Fibroblast of gingiva (primary cell): ENCODE results near the gene THPO.

Experiments
- DNase-seq: peaks from one replicate; pipeline ENCODE4 v3.0.0-alpha.2; 2011; ENCODE audit warnings: low read depth

Gene THPO

GRCh38 chr3:184384856-184385422, 6.9 kb upstream of the THPO start:
- DNase-seq: no peak

GRCh38 chr3:184384342-184384741, 6.3 kb upstream of the THPO start:
- DNase-seq: no peak

GRCh38 chr3:184383033-184383740, 5.2 kb upstream of the THPO start:
- DNase-seq: no peak

DNA sequence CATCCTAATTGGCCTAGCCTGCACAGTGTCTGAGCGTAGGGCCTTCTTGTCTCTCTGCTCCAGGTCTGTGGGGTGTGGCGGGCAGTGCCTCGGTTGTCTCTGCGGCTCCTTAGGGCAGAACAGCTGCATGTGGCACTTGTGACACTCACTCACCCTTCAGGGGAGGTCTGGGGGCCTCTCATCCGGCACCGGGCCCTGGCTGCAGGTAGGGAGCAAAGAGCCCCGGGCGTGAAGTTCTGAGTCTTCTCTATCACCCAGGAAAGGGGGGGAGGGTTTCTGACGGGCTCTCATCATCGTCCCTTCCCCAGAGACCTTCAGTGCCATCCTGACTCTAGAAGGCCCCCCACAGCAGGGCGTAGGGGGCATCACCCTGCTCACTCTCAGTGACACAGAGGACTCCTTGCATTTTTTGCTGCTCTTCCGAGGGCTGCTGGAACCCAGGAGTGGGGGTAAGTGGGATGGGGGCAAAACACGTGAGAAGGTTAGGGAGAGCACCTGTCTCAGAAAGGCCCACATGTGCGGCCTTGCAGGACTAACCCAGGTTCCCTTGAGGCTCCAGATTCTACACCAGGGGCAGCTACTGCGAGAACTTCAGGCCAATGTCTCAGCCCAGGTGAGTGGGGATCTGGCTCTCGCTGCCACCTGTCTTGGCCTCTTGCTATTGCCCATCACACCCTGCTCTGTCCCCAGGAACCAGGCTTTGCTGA, 4.5 kb upstream of the THPO start:
- DNase-seq: no peak

GRCh38 chr3:184381261-184382224, 3.5 kb upstream of the THPO start:
- no peak for DNase-seq

DNA sequence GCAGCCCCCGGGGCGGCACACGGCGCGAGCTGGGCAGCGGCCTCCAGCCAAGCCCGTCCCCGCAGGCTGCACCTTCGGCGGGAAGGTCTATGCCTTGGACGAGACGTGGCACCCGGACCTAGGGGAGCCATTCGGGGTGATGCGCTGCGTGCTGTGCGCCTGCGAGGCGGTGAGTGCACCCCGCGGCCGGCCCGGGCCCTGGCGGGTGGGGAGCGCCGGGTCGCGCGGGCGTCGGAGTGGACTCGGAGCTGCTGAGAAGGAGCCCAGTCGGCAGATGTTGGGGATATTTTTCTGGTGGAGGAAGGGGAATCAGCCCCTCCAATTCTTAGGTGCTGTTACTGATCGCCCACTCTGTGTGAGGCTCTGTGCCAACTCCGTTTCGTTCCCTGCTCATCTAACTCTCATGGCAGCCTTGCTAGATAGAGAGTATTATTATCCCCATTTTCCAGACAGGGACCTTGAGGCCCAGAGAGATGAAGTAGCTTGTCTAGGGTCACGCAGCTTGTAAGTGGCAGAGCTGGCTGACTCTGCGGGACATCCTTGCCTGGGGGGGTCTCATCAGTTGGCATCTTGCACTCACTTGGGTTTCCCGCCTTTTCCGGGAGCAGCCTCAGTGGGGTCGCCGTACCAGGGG, 2.7 kb upstream of the THPO start:
- DNase-seq: no peak

DNA sequence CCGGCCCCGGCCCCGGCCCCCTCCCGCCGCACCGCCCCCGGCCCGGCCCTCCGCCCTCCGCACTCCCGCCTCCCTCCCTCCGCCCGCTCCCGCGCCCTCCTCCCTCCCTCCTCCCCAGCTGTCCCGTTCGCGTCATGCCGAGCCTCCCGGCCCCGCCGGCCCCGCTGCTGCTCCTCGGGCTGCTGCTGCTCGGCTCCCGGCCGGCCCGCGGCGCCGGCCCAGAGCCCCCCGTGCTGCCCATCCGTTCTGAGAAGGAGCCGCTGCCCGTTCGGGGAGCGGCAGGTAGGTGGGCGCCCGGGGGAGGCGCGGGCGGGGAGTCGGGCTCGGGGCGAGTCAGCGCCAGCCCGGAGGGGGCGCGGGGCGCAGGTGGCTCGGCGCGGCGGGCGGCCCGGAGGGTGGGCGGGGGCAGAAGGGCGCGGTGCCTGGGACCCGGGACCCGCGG, 2.2 kb upstream of the THPO start:
- DNase-seq: peak; percentile 33

DNA sequence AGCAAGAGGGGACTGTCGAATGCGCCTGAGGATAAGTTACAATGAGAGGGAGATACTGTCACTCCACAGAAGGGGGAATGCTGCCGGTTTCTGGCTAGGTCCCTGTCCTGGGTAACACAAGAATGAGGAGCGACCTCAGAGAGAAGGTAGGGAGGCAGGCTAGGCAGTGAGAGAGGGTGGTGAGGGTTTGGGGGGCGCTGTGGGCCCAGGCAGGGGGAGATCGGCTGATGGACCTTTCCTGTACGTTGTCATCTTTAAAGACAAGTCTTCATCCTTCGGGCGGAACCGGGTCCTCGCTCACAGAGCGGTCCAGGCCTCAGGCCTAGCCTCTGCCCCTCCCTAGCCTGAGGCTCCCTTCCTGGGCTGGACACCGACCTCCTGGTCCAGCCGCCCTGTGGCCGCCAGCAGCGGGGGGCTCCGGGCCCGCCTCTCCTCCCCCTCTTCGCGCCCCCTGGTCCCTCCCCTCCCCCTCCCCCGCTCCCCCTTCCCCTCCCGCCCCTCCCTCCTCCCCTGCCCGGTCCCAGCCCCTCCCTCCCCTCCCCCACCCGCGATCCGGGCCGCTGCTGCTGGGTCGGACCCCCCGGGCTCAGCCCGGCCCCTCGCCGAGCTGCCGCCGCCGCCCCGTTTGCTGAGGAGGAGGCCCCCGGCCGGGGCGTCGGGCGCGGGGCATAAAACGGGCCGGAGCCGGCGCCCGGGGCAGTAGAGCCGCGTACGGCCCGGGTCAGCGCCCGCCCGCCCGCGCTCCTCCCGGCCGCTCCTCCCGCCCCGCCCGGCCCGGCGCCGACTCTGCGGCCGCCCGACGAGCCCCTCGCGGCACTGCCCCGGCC, 1.6 kb upstream of the THPO start, which contains the start of gene CHRD:
Gene CHRD, plus strand, starts transcription at position 697 of the 827 bp plus-strand sequence. CDS start 265 bp downstream, outside the sequence.
- DNase-seq: no peak

GRCh38 chr3:184378651-184379357, 797 bp upstream of the THPO start:
- DNase-seq: no peak

DNA sequence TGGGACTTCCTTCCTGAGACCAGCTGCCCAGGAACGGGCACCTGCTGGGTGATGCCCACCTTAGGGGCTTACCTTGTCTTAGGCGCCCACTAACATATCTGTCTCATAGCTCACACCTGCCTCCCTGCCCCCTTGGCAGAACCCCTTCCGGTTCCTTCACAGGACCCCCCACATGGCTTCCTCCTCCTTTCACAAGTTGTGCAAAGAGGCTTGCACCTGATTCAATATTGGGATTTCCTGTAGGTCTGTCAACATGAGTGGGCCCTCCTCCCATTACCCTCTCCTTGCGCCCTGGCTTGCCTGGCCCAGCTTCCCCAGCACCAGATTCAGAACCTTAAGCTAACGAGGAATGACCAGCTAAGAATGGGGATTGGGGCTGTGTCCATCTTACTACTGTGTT, 633 bp downstream of the THPO start:
- no peak for DNase-seq

DNA sequence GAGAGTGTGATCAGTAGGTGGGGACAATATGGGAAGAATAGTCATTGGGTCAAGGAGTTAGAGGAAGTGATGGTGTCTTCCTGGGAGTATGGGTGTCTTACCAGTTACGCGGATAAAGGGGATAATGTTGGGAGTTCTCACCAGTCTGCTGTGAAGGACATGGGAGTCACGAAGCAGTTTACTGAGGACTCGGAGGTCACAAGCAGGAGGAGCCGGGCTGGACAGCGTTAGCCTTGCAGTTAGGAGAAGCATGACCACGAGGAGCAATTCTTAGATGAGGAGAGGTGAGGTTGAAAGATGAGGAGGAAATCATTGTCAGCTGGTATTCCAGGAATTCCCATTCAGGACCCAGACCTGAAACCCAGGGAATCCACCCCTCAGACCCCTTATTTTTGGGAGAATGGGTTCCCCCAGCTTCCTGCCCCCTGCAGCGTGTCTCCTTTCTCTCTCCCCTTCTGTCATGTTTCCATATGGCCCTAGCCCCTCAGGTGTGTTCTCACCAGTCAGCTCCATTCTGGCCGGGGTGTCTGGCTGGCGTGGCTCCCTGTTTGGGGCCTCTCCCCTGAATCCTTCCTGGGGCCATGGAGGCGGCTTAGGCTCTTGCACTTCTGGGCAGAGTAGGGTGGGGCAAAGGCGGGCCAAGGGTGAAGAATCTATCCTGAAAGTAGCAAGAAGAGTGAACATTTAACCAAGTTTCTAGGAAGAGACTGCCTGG, 2.1 kb downstream of the THPO start:
- no peak for DNase-seq

- DNase-seq: no peak
These were observed 4.6 kb downstream of the THPO start for GRCh38 chr3:184373422-184373821.

GRCh38 chr3:184372911-184373310, 5.1 kb downstream of the THPO start:
- no peak for DNase-seq

- DNase-seq: no peak
These were observed 5.6 kb downstream of the THPO start for GRCh38 chr3:184372296-184372821.

DNA sequence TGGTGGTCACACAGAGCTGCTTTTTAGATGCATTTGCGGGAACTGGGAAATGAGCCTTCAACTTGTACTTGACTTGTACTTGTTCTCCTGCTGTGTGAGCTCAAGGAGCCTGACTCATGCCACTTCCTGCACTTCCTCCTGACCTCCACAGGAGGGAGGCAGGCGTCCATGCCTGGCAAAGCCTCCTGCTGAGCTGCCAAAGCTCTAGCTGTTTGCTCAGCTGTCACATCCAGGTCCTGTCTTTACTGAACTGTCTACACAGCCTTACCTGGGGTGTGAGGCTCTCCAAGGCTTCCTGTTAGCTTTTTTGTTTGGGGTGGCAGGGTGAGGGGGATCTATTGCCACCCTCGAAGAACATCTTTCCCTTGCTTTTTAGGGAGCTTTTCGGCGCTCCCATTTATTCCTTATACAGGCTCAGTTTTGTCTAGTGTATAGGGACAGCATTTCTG, 6.4 kb downstream of the THPO start:
- DNase-seq: peak; percentile 83

DNA sequence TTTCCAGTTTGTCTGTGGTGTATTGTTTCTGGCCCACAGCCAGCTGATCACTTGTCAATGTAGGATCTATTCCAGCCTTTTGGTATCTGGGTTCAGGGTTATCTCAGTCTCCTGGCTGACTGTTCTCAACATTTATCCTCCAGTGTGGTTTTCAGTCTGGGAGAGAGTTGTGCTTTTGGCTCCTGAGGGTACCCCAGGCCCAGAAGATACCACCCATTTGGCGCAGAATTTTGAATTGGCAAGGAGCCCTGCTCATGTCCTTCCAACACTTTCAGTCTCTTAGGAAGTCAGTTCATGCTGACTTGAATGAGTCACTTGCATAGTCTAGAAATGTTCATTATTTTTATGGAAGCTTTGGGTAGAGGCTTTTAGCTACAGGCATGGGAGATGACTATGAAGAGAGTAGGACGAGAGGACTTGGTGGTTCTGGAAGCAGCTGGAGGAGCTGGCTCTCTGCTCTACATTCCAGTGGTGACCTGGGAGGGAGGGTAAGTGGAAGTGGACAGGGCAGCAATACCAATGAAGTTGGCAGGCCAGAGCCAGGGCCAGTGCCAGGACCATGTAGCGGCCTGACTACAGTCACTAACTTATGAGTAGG, 9.3 kb downstream of the THPO start:
- peak; percentile 81 for DNase-seq

DNA sequence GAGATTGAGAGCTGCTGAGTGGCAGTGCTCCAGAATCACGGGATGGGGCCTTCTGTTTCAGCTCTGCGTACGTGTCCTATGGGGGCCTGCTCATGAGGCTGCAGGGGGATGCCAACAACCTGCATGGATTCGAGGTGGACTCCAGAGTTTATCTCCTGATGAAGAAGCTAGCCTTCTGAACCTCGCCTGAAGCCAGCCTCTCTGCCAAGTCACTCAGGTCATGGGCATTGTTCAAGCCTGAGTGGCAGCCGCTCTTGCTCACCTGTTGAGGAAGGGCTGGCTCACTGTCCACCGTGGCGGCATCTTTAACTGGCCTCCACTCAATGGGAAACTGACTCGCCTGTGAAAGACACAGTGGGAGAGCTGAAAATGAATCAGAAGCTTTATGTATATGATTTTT, 9.9 kb downstream of the THPO start:
- no peak for DNase-seq

DNA sequence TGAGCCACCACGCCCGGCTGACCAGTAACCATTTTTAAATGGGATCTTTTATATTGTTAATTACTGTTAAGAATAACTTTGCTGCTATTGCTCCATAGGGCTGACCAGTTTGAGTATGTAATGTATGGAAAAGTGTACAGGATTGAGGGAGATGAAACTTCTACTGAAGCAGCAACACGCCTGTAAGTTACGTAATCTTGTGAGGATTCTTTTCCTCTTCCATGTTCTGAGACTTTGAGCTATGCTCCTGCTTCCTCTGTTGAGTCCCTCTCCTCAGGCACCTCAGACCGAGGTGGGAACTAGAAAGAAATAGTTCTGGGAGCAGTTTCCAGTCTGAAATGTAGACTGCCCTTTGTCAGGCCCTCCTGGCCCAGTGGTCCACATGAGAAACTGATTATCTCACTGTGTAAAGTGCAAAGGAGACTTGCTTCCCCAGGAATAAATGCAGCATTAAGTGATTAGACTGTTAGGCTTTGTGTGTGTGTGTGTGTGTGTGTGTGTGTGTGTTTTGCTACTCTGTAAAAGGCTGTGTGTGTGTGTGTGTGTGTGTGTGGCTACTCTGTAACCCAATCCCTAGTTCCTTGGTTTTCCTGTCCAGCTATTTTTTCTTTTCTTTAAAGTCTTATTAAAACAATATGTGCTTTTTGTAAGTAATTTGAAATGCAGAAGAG, 11.3 kb downstream of the THPO start:
- DNase-seq: peak; percentile 96
